ENCODE data around the gene TFDP1. TPM values are rescaled to one million over a fixed set of nuclear protein-coding genes. Genes with fewer than 3 reads are reported as not detected.
A peak's percentile ranks its signal among the peaks of the same experiment; 100 is the strongest.
"Not testable (repeated sequence)": the region's sequence is repeated elsewhere in the genome, so short reads cannot be mapped to it uniquely, and the experiment has no call there.

Gene TFDP1
- polyA plus RNA-seq, 3 donors, result 81.7 to 87.4 (median 85.3) TPM

- not testable (repeated sequence) for DNase-seq
Measured at GRCh38 chr13:113594066-113594821, 9.7 kb downstream of the TFDP1 start.

GRCh38 chr13:113595131-113595530 lies 10.6 kb downstream of the TFDP1 start:
- DNase-seq, result no peak

- no peak for DNase-seq
Measured at GRCh38 chr13:113596321-113597200, 12.0 kb downstream of the TFDP1 start.

- DNase-seq, result no peak
Measured at GRCh38 chr13:113597391-113598080, 13.0 kb downstream of the TFDP1 start.

GRCh38 chr13:113598081-113598410 lies 13.5 kb downstream of the TFDP1 start:
- no peak for DNase-seq

- DNase-seq, result no peak
Measured at GRCh38 chr13:113598481-113598880, 13.9 kb downstream of the TFDP1 start.

GRCh38 chr13:113599391-113599790 lies 14.8 kb downstream of the TFDP1 start:
- no peak for DNase-seq

- DNase-seq, result no peak
Measured at GRCh38 chr13:113601166-113602070, 16.9 kb downstream of the TFDP1 start.

- DNase-seq, result peak; percentile 17
Measured at GRCh38 chr13:113602291-113602988, 17.9 kb downstream of the TFDP1 start.

GRCh38 chr13:113603116-113603710 lies 18.7 kb downstream of the TFDP1 start:
- no peak for DNase-seq

GRCh38 chr13:113604186-113604585 lies 19.6 kb downstream of the TFDP1 start:
- no peak for DNase-seq

- no peak for DNase-seq
Measured at GRCh38 chr13:113605461-113605860, 20.9 kb downstream of the TFDP1 start.

- DNase-seq, result no peak
Measured at GRCh38 chr13:113605866-113606438, 21.4 kb downstream of the TFDP1 start.

GRCh38 chr13:113607056-113607888 lies 22.7 kb downstream of the TFDP1 start:
- DNase-seq, result no peak

GRCh38 chr13:113607889-113608635 lies 23.5 kb downstream of the TFDP1 start:
- peak; percentile 34 for DNase-seq

- no peak for DNase-seq
Measured at GRCh38 chr13:113608967-113609533, 24.5 kb downstream of the TFDP1 start.

GRCh38 chr13:113609616-113610015 lies 25.1 kb downstream of the TFDP1 start:
- no peak for DNase-seq

GRCh38 chr13:113610266-113610665 lies 25.7 kb downstream of the TFDP1 start:
- no peak for DNase-seq
